GM20000 (cell line): ENCODE data around the gene BHMT2.

Experiments
- DNase-seq: peaks from one replicate; pipeline ENCODE4 v3.0.0; 2012; ENCODE audit warnings: low spot score
- TF ChIP-seq, protein P1 (sequence below): IDR thresholded peaks from 2 replicates; pipeline ENCODE4 v1.5.1; 2012; ENCODE audit warnings: mild to moderate bottlenecking, control low read depth; ENCODE audit errors: extremely low read depth, missing control alignments

Gene BHMT2

DNA sequence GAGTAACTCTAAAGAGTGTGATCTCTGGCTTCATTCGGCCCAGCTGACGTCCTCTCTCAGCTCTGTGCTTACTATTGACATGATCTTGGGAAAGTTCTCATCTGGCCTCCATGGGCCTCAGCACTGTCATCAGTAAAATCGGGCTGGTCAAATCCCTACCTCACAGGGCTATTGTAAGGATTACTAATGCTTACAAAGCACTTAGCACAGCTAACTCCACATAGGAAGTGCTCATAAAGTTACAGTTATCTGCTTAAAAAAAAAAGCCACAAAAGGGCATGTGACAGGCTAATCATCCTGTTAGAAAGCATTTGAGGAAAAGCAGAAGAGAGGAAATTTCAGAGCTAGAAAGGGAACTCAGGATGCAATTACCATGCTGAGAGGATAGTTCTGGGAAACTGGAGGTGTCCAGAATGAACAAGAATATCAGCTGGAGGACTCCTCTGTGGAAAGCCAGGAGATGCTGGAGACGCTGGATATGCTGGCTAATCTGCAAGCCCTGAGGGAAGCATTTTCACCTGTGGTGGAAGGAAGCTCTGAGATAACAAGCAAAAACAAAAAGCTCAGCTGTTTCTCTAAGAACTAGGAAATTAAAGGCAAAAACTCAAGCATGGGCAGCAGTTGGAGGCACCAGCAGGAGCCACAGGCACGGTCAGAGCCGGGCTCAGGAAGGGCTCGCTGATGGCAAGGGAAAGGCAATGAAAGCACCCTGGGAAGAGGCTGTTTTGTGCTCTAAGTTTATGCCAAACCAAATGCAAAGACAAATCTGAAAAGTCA, 37.6 kb downstream of the BHMT2 start:
- DNase-seq = no peak
- TF ChIP-seq, protein P1, sequence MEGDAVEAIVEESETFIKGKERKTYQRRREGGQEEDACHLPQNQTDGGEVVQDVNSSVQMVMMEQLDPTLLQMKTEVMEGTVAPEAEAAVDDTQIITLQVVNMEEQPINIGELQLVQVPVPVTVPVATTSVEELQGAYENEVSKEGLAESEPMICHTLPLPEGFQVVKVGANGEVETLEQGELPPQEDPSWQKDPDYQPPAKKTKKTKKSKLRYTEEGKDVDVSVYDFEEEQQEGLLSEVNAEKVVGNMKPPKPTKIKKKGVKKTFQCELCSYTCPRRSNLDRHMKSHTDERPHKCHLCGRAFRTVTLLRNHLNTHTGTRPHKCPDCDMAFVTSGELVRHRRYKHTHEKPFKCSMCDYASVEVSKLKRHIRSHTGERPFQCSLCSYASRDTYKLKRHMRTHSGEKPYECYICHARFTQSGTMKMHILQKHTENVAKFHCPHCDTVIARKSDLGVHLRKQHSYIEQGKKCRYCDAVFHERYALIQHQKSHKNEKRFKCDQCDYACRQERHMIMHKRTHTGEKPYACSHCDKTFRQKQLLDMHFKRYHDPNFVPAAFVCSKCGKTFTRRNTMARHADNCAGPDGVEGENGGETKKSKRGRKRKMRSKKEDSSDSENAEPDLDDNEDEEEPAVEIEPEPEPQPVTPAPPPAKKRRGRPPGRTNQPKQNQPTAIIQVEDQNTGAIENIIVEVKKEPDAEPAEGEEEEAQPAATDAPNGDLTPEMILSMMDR = no peak

DNA sequence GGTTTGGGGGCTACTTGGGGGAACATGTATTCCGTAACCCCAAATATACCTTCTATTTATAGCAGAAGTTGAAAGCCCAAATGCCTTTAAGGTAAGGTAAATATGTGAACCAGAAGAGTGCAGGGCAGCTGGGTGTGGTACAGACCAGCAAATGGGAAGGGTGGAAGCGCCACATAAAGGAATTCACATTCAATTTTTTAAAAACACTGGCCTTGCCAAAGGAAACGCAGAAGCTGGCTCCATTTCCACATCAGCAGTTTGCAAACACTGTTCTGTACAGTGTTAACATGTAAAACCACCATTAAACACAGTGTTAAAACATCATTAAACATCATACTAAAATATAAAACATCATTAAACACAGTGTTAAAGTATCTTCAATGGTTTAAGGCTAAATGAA, 38.5 kb downstream of the BHMT2 start:
- no peak for DNase-seq
- TF ChIP-seq, protein P1 = no peak

DNA sequence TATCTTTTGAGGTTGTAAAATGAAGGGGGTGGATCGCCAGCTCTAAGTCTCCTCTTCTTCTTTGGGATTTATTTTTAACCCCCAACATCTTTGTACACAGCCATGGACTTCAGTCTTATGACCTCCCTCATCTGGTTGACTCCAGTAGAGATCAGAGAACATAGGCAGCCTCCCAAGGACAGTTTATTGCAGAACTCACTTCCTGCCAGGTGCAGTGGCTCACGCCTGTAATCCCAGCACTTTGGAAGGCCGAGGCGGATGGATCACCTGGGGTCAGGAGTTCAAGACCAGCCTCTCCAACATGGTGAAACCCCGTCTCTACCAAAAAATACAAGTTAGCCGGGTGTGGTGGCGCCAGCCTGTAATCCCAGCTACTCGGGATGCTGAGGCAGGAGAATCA, 39.2 kb downstream of the BHMT2 start:
- DNase-seq = no peak
- TF ChIP-seq, protein P1 = no peak

GRCh38 chr5:79109527-79110492, 40.2 kb downstream of the BHMT2 start:
- DNase-seq = peak; percentile 67
- TF ChIP-seq, protein P1 = peak; percentile 78

DNA sequence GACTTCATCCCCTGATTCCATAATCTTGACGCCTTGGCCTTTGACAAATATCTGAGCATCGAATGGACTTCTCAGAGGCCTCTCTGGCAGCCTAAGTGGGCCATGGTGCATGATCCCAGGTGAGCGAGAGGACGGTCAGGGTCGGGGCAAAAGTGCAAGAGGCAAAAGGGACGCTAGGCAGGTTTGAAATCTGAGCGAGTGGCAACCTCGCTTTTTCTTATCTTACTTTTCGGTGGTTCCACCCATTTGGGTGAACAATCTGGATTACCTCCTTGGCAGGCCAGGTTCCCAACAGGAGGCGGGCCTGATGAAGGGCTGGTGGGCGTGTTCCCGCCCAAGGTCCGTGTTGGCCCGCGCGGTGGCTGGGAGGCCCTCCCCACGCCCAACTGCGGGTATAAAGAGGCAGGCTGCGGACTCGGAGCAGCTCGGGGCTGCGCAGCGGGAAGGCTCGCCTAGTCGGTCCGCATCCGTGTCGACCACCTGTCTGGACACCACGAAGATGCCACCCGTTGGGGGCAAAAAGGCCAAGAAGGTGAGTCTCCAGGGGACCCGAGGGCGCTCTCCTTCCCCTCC, 41.9 kb downstream of the BHMT2 start, which contains the start of gene BHMT:
Gene BHMT, plus strand, starts transcription at position 423 of the 573 bp plus-strand sequence. Its CDS starts 77 bp downstream, at position 500.
- no peak for DNase-seq
- TF ChIP-seq, protein P1 = no peak

- TF ChIP-seq, protein P1 = no peak
- no peak for DNase-seq
Measured at GRCh38 chr5:79111960-79112702, 42.6 kb downstream of the BHMT2 start.
